H1 (cell line): Measurements from ENCODE around the gene SMARCA4. TPM values are rescaled to one million over a fixed set of nuclear protein-coding genes. Genes with fewer than 3 reads are reported as not detected.

Experiments used
- CTCF ChIA-PET: fragments of 300-600 bp; sonication (Branson Sonifier 250); formaldehyde crosslinking; loops from one replicate; lab custom pipeline; 2021; ENCODE audit not compliant: partially characterized antibody; lab: Charles Lee
- POLR2A ChIA-PET: fragments of 300-600 bp; sonication (Branson Sonifier 250); formaldehyde crosslinking; loops from one replicate; lab custom pipeline; 2021; ENCODE audit warnings: inconsistent platforms; ENCODE audit not compliant: partially characterized antibody; lab: Charles Lee
- DNase-seq, 2 experiments: peaks; one replicate each; pipeline versions ENCODE4 v3.0.0 to v3.0.0-alpha.2; 2010 to 2022; ENCODE audit warnings: low spot score in 2 of 2, low read depth in 1 of 2, mixed read lengths in 1 of 2
- FAIRE-seq: peaks from 2 replicates; lab custom pipeline; 2011; peaks lifted over from hg19 to GRCh38; lab: Jason Lieb, UNC
- H2AFZ ChIP-seq: 2 replicates; pipeline ENCODE4 v1.8.1; 2012; ENCODE audit warnings: low read length, inconsistent platforms
- H2AK5ac ChIP-seq: 2 replicates; pipeline ENCODE4 v1.6.1; 2013; ENCODE audit warnings: low read depth, low read length
- H2BK120ac ChIP-seq: replicated peaks from 2 replicates; pipeline ENCODE3; 2013; ENCODE audit warnings: low read depth, low read length, inconsistent platforms
- H2BK12ac ChIP-seq: 2 replicates; pipeline ENCODE4 v1.6.1; 2013; ENCODE audit warnings: low read depth, low read length
- H2BK15ac ChIP-seq: 2 replicates; pipeline ENCODE4 v1.6.1; 2013; ENCODE audit warnings: low read length
- H2BK20ac ChIP-seq: 2 replicates; pipeline ENCODE4 v1.6.1; 2013; ENCODE audit warnings: low read length
- H2BK5ac ChIP-seq: 2 replicates; pipeline ENCODE4 v1.6.1; 2013; ENCODE audit warnings: low read depth, low read length
- H3K14ac ChIP-seq: 2 replicates; pipeline ENCODE4 v1.6.1; 2013; ENCODE audit warnings: inconsistent platforms; ENCODE audit not compliant: insufficient read length
- H3K18ac ChIP-seq: 2 replicates; pipeline ENCODE4 v1.6.1; 2013; ENCODE audit warnings: low read length; ENCODE audit errors: extremely low read depth
- H3K23ac ChIP-seq: 2 replicates; pipeline ENCODE4 v1.6.1; 2013; ENCODE audit warnings: inconsistent platforms; ENCODE audit not compliant: insufficient read length
- H3K23me2 ChIP-seq: 2 replicates; pipeline ENCODE4 v1.6.1; 2013; ENCODE audit warnings: low read depth, low read length
- H3K27ac ChIP-seq: 2 replicates; pipeline ENCODE4 v1.6.1; 2011; ENCODE audit warnings: low read depth, low read length, inconsistent platforms
- H3K27me3 ChIP-seq, 4 experiments: replicated peaks in 1 of 4; 1 replicate in 1 of 4; 2 replicates in 3 of 4; pipeline versions ENCODE4 v1.6.1 to v1.8.1; 2011 to 2013; ENCODE audit warnings: low read length in 3 of 4, mild to moderate bottlenecking in 3 of 4, inconsistent platforms in 2 of 4, mixed read lengths in 2 of 4, moderate library complexity in 1 of 4; ENCODE audit not compliant: control insufficient read depth in 3 of 4, insufficient read depth in 3 of 4; ENCODE audit errors: extremely low read depth in 1 of 4
- H3K36me3 ChIP-seq, 4 experiments: 2 replicates each; pipeline versions ENCODE4 v1.6.1 to v1.8.1; 2011 to 2013; ENCODE audit warnings: mild to moderate bottlenecking in 4 of 4, low read length in 3 of 4, moderate library complexity in 2 of 4, control low read depth in 1 of 4, inconsistent platforms in 1 of 4; ENCODE audit not compliant: insufficient read depth in 4 of 4, control insufficient read depth in 2 of 4
- H3K4ac ChIP-seq: replicated peaks from 2 replicates; pipeline ENCODE3; 2013; ENCODE audit warnings: low read length, low read depth, mixed read lengths, inconsistent platforms; ENCODE audit not compliant: insufficient read length
- H3K4me1 ChIP-seq, 4 experiments: replicated peaks in 1 of 4; 1 replicate in 1 of 4; 2 replicates in 3 of 4; pipeline versions ENCODE4 v1.6.1 to v1.8.1; 2011 to 2013; ENCODE audit warnings: low read length in 3 of 4, inconsistent platforms in 2 of 4, mixed read lengths in 1 of 4; ENCODE audit not compliant: insufficient read depth in 4 of 4, control insufficient read depth in 3 of 4
- H3K4me2 ChIP-seq, 2 experiments: 2 replicates each; pipeline versions ENCODE4 v1.6.1 to v1.8.1; 2011 to 2013; ENCODE audit warnings: low read depth in 2 of 2, low read length in 2 of 2, control low read depth in 1 of 2, inconsistent platforms in 1 of 2, mild to moderate bottlenecking in 1 of 2; ENCODE audit not compliant: insufficient read depth in 1 of 2
- H3K4me3 ChIP-seq, 4 experiments: fragments of 200-600, 300-600 bp in 1 of 4; sonication (generic), shearing (Covaris generic), sonication (Bioruptor Twin) in 1 of 4; 2 replicates each; pipeline versions ENCODE4 v1.5.1 to v1.8.1; 2011 to 2016; ENCODE audit warnings: low read length in 4 of 4, low read depth in 3 of 4, control low read depth in 2 of 4, inconsistent platforms in 2 of 4, mild to moderate bottlenecking in 2 of 4, mixed read lengths in 1 of 4, moderate library complexity in 1 of 4; ENCODE audit not compliant: insufficient read depth in 2 of 4; ENCODE audit errors: extremely low read depth in 1 of 4
- H3K56ac ChIP-seq: replicated peaks from 2 replicates; pipeline ENCODE3; 2013; ENCODE audit warnings: low read depth, mild to moderate bottlenecking, mixed read lengths, low read length, inconsistent platforms; ENCODE audit not compliant: insufficient read length
- H3K79me1 ChIP-seq: 2 replicates; pipeline ENCODE4 v1.6.1; 2013; ENCODE audit warnings: low read depth, low read length, control low read depth
- H3K79me2 ChIP-seq, 2 experiments: 2 replicates each; pipeline versions ENCODE4 v1.6.1 to v1.8.1; 2012 to 2013; ENCODE audit warnings: low read length in 2 of 2, mild to moderate bottlenecking in 2 of 2, inconsistent platforms in 1 of 2; ENCODE audit not compliant: insufficient read depth in 2 of 2, control insufficient read depth in 1 of 2
- H3K9ac ChIP-seq, 4 experiments: replicated peaks in 1 of 4; 1 replicate in 1 of 4; 2 replicates in 3 of 4; pipeline versions ENCODE4 v1.6.1 to v1.8.1; 2011 to 2013; ENCODE audit warnings: low read depth in 3 of 4, low read length in 3 of 4, control low read depth in 2 of 4, mild to moderate bottlenecking in 2 of 4, moderate library complexity in 2 of 4, inconsistent platforms in 1 of 4; ENCODE audit errors: extremely low read depth in 1 of 4
- H3K9me3 ChIP-seq, 2 experiments: 2 replicates each; pipeline versions ENCODE4 v1.6.1 to v1.8.1; 2012 to 2013; ENCODE audit warnings: mild to moderate bottlenecking in 2 of 2, moderate library complexity in 2 of 2, control low read depth in 1 of 2, inconsistent platforms in 1 of 2, low read depth in 1 of 2, low read length in 1 of 2, mixed read lengths in 1 of 2; ENCODE audit not compliant: insufficient read depth in 2 of 2
- H4K20me1 ChIP-seq, 2 experiments: replicated peaks in 1 of 2; 2 replicates each; pipeline versions ENCODE3 to v1.8.1; 2011 to 2013; ENCODE audit warnings: inconsistent platforms in 2 of 2, low read length in 2 of 2, mild to moderate bottlenecking in 1 of 2; ENCODE audit not compliant: insufficient read depth in 2 of 2, control insufficient read depth in 1 of 2
- H4K5ac ChIP-seq: 2 replicates; pipeline ENCODE4 v1.6.1; 2013; ENCODE audit warnings: low read length, low read depth, mixed read lengths, inconsistent platforms; ENCODE audit not compliant: insufficient read length
- H4K8ac ChIP-seq: 2 replicates; pipeline ENCODE4 v1.8.0; 2013; ENCODE audit warnings: mild to moderate bottlenecking, moderate library complexity, low read length, inconsistent platforms; ENCODE audit not compliant: insufficient read depth; ENCODE audit errors: extremely low read depth
- H4K91ac ChIP-seq: replicated peaks from 2 replicates; pipeline ENCODE3; 2013; ENCODE audit warnings: low read length, mixed read lengths, inconsistent platforms; ENCODE audit not compliant: insufficient read length
- CREB1 ChIP-seq: IDR thresholded peaks from 2 replicates; pipeline ENCODE4 v1.6.1; 2012; ENCODE audit warnings: inconsistent platforms
- POLR2AphosphoS5 ChIP-seq: IDR thresholded peaks from 2 replicates; pipeline ENCODE4 v1.6.1; 2011; ENCODE audit warnings: low read depth, low read length
- WGBS, 2 experiments: shearing (Covaris generic) in 1 of 2; methylation state at CpG; one replicate each; pipeline versions ENCODE4 v1.1.6 to v1.1.7; 2013 to 2015; ENCODE audit warnings: low lambda C conversion rate in 2 of 2, mixed read lengths in 2 of 2, inconsistent platforms in 1 of 2, low coverage in 1 of 2, missing lambda C conversion rate in 1 of 2; ENCODE audit not compliant: insufficient replicate concordance in 2 of 2, insufficient coverage in 1 of 2, insufficient read length in 1 of 2; ENCODE audit errors: extremely low coverage in 1 of 2, missing lambda C conversion rate in 1 of 2; 5-methylcytosine and 5-hydroxymethylcytosine counted together
- polyA plus RNA-seq, 7 experiments: library from polyadenylated mRNA; depleted of rRNA in 3 of 7; stranded (reverse) in 5 of 7; unstranded in 2 of 7; fragments of >200 nt in 5 of 7; fragments of 200-250 nt in 2 of 7; gene quantifications; 1 replicate in 5 of 7; 2 replicates in 1 of 7; 4 replicates in 1 of 7; pipeline versions ENCODE4 v1.2.1 to v1.2.3, GENCODE V29; 2011 to 2013; ENCODE audit warnings: missing spikeins in 2 of 7, mixed read lengths in 2 of 7
- total RNA-seq: library from RNA; stranded (reverse); fragmentation: NEBNext Ultra II Directional; extraction: Animal tissue kit (Norgen Biotek cat#: 25700); gene quantifications from 2 replicates; pipeline ENCODE4 v1.2.1, GENCODE V29; 2021

Gene SMARCA4
- total and polyA plus RNA-seq, 2 of the 8 experiments (the other 6 are each of a cell fraction or from before 2014, with no cell fraction given), result 86.4 to 263 TPM

GRCh38 chr19:11111117-11111770, 150.4 kb downstream of the SMARCA4 start:
- Histone ChIP-seq H4K8ac (peak overlapping the region; percentile 76; the same call in 1 of the 2 replicates), H3K27ac (no peak overlapping the region), H2BK20ac (no peak overlapping the region), H4K20me1 (peaks cover 8 to 33% of the 10 kb centered on the region in 2 experiments), H4K5ac (no peak overlapping the region), H3K79me2 (peaks cover 0 to 3% of the 10 kb centered on the region in 2 experiments; a peak in 2 of 4 replicates), H3K4me2 (no peak overlapping the region), H3K4me3 (no peak overlapping the region), H3K79me1 (no peaks in the 10 kb centered on the region; the same call in 1 of the 2 replicates), H3K14ac (no peak overlapping the region), H3K9ac (no peak overlapping the region), H3K36me3 (peaks cover 50 to 95% (median 83%) of the 10 kb centered on the region in 4 experiments), H3K4me1 (no peaks in the 10 kb centered on the region), H2BK5ac (no peak overlapping the region), H3K4ac (no peak overlapping the region), H2BK120ac (no peak overlapping the region), H3K9me3 (no peaks in the 10 kb centered on the region), H2BK15ac (no peak overlapping the region), H3K18ac (no peak overlapping the region), H3K27me3 (no peaks in the 10 kb centered on the region), H2BK12ac (no peak overlapping the region), H4K91ac (no peak overlapping the region), H2AK5ac (no peak overlapping the region), H3K23ac (no peak overlapping the region), H3K56ac (no peak overlapping the region), H3K23me2 (no peaks in the 10 kb centered on the region), H2AFZ (no peak overlapping the region)
- FAIRE-seq (no peak), DNase-seq (no peak)
- no peak for TF ChIP-seq CREB1
- peak; percentile 44; the same call in 1 of the 2 replicates for TF ChIP-seq POLR2AphosphoS5
- ChIA-PET POLR2A (no interaction called here), CTCF (interaction anchor here (0.6 to 5.1 kb wide), 3 partner anchors 15 to 122 kb away, joined by 3 to 21 read pairs (median 7); no protein-coding TSS in a partner anchor)
- WGBS, 2 experiments, result 95% methylated on average over 14 of the region's 15 CpGs; no CpG with 5 or more reads in 1 of the 2 experiments
